ENCODE measurements around the gene WDR54.
"Not testable (repeated sequence)": the region's sequence is repeated elsewhere in the genome, so short reads cannot be mapped to it uniquely, and the experiment has no call there.

WDR54 gene

GRCh38 chr2:74407682-74408081 lies 13.8 kb upstream of the WDR54 start:
- no peak for DNase-seq

- no peak for DNase-seq
These were observed 8.4 kb upstream of the WDR54 start for GRCh38 chr2:74413001-74413698.

- no peak for DNase-seq
These were observed 7.1 kb upstream of the WDR54 start for GRCh38 chr2:74414441-74414840.

- no peak for DNase-seq
These were observed 6.4 kb upstream of the WDR54 start for GRCh38 chr2:74414881-74415761.

DNA sequence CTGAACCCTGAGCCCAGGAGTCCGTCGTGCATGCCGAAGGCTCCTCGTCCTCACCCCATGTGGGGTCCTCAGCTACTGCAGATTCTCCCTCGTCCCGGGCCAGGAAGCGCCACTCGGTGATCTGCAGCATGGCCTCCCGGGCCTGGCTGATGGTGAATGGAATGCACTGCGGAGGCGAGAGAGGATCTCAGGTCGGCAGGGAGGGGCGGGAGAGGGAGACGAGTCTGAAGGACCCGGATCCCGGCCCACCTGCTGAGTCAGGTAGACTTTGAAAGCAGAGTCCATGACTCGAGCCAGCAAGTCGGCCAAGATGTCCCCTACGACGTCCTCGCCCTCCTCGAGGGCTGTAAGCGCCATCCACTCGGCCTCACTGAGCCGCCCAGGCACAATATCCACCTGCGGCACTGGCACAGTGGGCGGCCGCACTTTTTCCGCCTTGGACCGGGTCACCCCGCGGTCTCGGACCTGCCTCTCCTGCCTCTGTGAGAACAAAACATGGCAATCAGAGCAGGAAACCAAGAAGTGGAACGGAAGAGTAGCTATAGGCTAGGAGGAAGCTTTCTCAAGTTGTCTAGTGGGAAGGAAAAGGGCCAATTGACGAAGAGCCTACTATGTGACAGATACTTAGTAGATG lies 5.7 kb upstream of the WDR54 start:
- no peak for DNase-seq

- DNase-seq = no peak
These were observed 4.8 kb upstream of the WDR54 start for GRCh38 chr2:74416778-74417177.

DNA sequence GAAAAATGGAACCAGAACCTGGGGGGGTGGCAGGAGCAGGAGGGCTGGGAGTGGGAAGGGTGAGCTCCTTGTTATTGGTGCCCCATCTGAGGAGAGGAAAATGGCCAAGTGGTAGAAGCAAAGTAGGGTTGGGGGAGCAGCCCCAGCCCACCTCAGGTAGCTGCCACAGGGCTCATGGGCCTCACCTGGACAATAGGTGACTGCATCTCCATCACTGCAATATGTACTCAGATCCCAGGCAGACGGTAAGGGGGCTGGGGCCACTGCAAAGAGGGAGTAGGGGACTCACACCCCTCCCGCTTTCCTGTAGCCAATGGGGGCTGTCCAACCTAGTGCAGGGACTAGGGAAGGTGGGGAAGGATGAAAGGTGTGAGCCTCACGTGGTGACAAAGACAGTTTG lies 4.3 kb upstream of the WDR54 start:
- no peak for DNase-seq

DNA sequence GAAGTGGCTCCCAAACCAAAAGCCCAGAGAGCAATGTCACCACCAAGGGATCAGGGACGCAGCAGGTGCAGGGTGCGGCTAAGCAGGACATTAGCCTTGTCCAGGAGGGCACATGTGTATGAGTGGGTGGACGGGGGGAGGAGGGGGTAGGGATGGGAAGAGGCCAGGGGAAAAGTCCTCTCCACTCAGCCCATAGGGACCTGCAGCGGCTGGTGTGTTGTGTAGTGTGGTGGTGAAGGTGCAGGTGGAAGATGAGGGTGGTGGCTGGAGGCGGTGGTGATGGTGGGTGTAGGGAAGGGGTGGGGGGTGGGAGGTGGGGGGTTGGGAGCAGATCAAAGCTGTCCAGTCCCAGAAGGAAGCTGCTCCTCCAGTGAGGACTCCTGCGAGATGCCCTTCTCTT lies 3.8 kb upstream of the WDR54 start:
- no peak for DNase-seq

DNA sequence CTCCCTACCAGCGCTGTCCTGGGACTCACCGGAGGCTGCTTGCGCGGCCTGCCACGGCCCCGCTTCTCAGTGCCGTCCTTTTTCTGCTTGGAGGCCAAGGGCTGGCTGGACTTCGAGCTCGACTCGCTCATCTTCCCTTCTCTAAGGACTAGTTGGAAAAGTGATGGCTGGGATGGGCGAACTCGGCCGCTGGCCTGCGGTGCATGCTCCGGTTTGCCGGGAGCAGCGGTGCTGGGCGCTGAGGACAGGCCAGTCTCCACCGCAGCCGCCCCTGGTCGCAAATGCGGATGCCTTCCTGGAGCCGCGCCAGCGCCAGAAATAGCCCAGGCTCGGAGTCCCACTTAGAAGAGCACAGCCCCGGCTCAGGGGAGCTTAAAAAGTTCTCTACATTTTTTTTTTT lies 3.2 kb upstream of the WDR54 start:
- no peak for DNase-seq

GRCh38 chr2:74419345-74419744 lies 2.2 kb upstream of the WDR54 start:
- DNase-seq = no peak

GRCh38 chr2:74420006-74420405 lies 1.5 kb upstream of the WDR54 start:
- DNase-seq = no peak

GRCh38 chr2:74420443-74421103 lies 957 bp upstream of the WDR54 start:
- not testable (repeated sequence) for DNase-seq

- DNase-seq = no peak
These were observed 1.9 kb downstream of the WDR54 start for GRCh38 chr2:74423231-74424095.

DNA sequence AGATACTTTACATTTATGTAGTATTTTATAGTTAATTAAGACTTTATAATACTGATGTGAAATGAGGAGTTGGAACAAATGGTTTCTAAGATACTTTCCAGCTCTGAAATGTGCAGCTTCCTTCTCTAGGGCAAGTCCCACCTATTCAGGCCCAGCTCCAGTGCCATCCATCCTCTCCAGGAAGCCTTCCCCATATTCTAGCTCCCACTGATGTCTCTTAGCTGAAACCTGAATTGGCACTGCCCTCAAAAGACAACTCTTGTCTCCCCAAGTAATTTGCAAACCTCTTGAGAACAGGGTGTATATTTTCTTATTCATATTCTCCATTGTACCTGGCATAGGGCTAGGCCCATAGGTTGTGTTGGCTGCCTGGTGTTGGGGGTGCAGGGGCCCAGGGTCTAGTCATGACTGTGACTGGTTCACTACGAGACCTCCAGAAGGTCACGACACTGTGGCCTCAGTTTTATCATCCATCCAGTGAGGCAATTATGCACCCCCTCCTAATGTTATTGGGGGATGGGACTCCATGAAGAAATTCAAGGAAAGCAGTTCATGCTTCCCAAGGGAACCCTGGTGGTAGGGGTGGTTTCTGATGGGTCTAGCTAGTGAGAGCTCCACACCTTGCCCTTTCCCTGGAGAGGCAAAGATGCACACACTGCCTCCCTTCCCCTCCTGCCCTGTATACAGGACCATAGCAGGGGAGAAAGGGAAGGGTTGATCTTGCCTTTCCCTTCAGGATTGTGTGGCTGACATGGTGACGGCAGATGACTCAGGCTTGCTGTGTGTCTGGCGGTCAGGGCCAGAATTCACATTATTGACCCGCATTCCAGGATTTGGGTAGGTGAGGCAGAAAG lies 2.8 kb downstream of the WDR54 start:
- no peak for DNase-seq

DNA sequence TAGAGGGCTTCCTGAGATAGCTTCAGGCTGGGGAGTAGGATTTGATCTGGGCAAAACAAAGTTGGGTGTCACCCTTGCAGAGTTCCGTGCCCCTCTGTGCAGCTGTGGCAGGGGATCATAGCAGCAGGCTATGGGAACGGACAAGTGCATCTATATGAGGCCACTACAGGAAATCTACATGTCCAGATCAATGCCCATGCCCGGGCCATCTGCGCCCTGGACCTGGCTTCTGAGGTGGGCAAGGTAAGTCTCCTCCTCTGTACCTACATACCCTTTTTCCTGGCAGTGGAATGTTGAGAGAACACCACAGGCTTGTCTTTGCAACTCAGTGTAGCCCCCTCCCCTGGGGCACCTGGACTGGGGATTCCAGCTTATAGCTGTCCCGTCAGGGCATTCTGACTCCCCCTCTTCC lies 3.5 kb downstream of the WDR54 start:
- no peak for DNase-seq

GRCh38 chr2:74425523-74425922 lies 4.0 kb downstream of the WDR54 start:
- no peak for DNase-seq

DNA sequence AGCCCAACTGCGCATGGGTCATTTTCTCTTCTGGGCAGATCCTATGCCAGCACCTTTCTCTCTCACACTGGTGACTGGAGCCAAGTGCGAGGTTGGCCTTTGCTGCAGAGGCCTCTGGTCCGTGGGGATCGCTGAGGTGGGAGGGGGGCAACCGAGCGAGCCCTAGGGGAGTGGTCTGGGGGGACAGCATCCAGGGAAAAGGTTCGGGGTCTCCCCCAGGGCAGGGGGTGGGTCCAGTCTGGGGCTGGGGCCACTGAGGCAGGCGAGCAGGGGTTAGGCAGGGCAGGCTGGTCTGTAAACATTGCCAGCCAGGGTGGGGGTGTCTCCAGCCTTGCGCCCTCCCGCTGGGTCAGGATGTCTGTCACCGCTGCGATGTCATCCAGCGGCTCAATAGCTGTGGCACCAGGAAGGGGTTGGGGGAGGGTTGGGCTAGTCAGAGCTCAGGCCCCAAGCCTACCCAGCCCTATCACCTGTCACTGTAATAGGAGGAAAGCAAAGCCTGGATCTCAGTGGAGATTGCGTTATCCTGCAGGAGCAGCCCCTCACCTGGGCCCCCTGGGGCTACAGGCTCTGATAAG lies 4.7 kb downstream of the WDR54 start:
- no peak for DNase-seq

GRCh38 chr2:74427551-74427950 lies 6.0 kb downstream of the WDR54 start:
- DNase-seq = no peak

GRCh38 chr2:74428675-74429074 lies 7.1 kb downstream of the WDR54 start:
- DNase-seq = no peak

- DNase-seq = no peak
These were observed 8.2 kb downstream of the WDR54 start for GRCh38 chr2:74429487-74430451.
